ENCODE measurements around the gene DMPK.

The DMPK gene

GRCh38 chr19:45819769-45820168 lies 37.5 kb upstream of the DMPK start:
- no peaks in the 10 kb centered on the region for H3K9me3 Mint-ChIP-seq
- peaks cover 21% of the 10 kb centered on the region for H3K4me1 Mint-ChIP-seq
- peak overlapping the region; percentile 48 to 67 for H3K27ac Mint-ChIP-seq
- peaks cover 9% of the 10 kb centered on the region for H3K27me3 Mint-ChIP-seq
- DNase-seq: no peak
- ATAC-seq: no peak
- no peak overlapping the region for H3K4me3 Mint-ChIP-seq

GRCh38 chr19:45817725-45818301 lies 35.5 kb upstream of the DMPK start:
- no peaks in the 10 kb centered on the region for H3K9me3 Mint-ChIP-seq
- peak in 1 of 2 donors; percentile 31 for DNase-seq
- no peak for ATAC-seq
- peaks cover 27% of the 10 kb centered on the region for H3K27me3 Mint-ChIP-seq
- peaks cover 21% of the 10 kb centered on the region for H3K4me1 Mint-ChIP-seq
- no peak overlapping the region for H3K27ac Mint-ChIP-seq
- no peak overlapping the region for H3K4me3 Mint-ChIP-seq

GRCh38 chr19:45817010-45817724 lies 34.9 kb upstream of the DMPK start:
- H3K27me3 Mint-ChIP-seq: peaks cover 34% of the 10 kb centered on the region
- peak; percentile 95 for ATAC-seq
- peak; percentile 95 for DNase-seq
- no peak overlapping the region for H3K4me3 Mint-ChIP-seq
- H3K4me1 Mint-ChIP-seq: peaks cover 21% of the 10 kb centered on the region
- peak overlapping the region in 1 of 2 donors; percentile 54 for H3K27ac Mint-ChIP-seq
- H3K9me3 Mint-ChIP-seq: no peaks in the 10 kb centered on the region

GRCh38 chr19:45816236-45817009 lies 34.1 kb upstream of the DMPK start:
- peak overlapping the region in 1 of 2 donors; percentile 72 for H3K27ac Mint-ChIP-seq
- H3K27me3 Mint-ChIP-seq: peaks cover 37% of the 10 kb centered on the region
- H3K9me3 Mint-ChIP-seq: no peaks in the 10 kb centered on the region
- peaks cover 21% of the 10 kb centered on the region for H3K4me1 Mint-ChIP-seq
- peak; percentile 7 for ATAC-seq
- DNase-seq: no peak
- peak overlapping the region in 1 of 2 donors; percentile 53 for H3K4me3 Mint-ChIP-seq

GRCh38 chr19:45815481-45816216 lies 33.4 kb upstream of the DMPK start:
- H3K27me3 Mint-ChIP-seq: peaks cover 44% of the 10 kb centered on the region
- H3K4me1 Mint-ChIP-seq: peaks cover 21% of the 10 kb centered on the region
- DNase-seq: no peak

GRCh38 chr19:45814851-45815480 lies 32.7 kb upstream of the DMPK start, which contains the start of gene RSPH6A:
Gene RSPH6A (minus strand): TSS chr19:45815308. CDS start chr19:45815176, 132 bp downstream.
- Mint-ChIP-seq H3K27me3 (peaks cover 45% of the 10 kb centered on the region), H3K27ac (peak within 1 kb of the TSS in 1 of 2 donors; percentile 86), H3K4me3 (peak within 1 kb of the TSS in 1 of 2 donors; percentile 53), H3K4me1 (peaks cover 21% of the 10 kb centered on the region), H3K9me3 (no peaks in the 10 kb centered on the region)
- no peak for DNase-seq
- no peak for ATAC-seq

More at GRCh38 chr19:45815481-45816216, 33.4 kb upstream of the DMPK start:
- Mint-ChIP-seq H3K27ac (peak overlapping the region in 1 of 2 donors; percentile 86), H3K4me3 (peak overlapping the region in 1 of 2 donors; percentile 53), H3K9me3 (no peaks in the 10 kb centered on the region)
- no peak for ATAC-seq

- H3K4me3 Mint-ChIP-seq: no peak overlapping the region
- no peak for DNase-seq
- H3K9me3 Mint-ChIP-seq: no peaks in the 10 kb centered on the region
- no peak overlapping the region for H3K27ac Mint-ChIP-seq
- no peak for ATAC-seq
- H3K4me1 Mint-ChIP-seq: peaks cover 27% of the 10 kb centered on the region
- peaks cover 45% of the 10 kb centered on the region for H3K27me3 Mint-ChIP-seq
Measured at GRCh38 chr19:45814166-45814780, 32.0 kb upstream of the DMPK start.

- no peak for ATAC-seq
- peaks cover 25% of the 10 kb centered on the region for H3K4me1 Mint-ChIP-seq
- no peak for DNase-seq
- H3K27ac Mint-ChIP-seq: peak overlapping the region in 1 of 2 donors; percentile 53
- no peaks in the 10 kb centered on the region for H3K9me3 Mint-ChIP-seq
- H3K4me3 Mint-ChIP-seq: no peak overlapping the region
- peaks cover 45% of the 10 kb centered on the region for H3K27me3 Mint-ChIP-seq
Measured at GRCh38 chr19:45812297-45812696, 30.0 kb upstream of the DMPK start.

- Mint-ChIP-seq H3K4me3 (peak overlapping the region in 1 of 2 donors; percentile 37), H3K4me1 (peaks cover 8% of the 10 kb centered on the region), H3K27ac (peak overlapping the region in 1 of 2 donors; percentile 29), H3K9me3 (no peaks in the 10 kb centered on the region), H3K27me3 (peaks cover 47% of the 10 kb centered on the region)
- no peak for DNase-seq
- peak; percentile 39 for ATAC-seq
Measured at GRCh38 chr19:45809643-45810159, 27.4 kb upstream of the DMPK start.

- ATAC-seq (no peak), DNase-seq (no peak)
- Mint-ChIP-seq H3K27ac (peak overlapping the region in 1 of 2 donors; percentile 24), H3K4me1 (peaks cover 8% of the 10 kb centered on the region), H3K4me3 (no peak overlapping the region), H3K9me3 (no peaks in the 10 kb centered on the region), H3K27me3 (peaks cover 34% of the 10 kb centered on the region)
Measured at GRCh38 chr19:45805719-45806118, 23.4 kb upstream of the DMPK start.

- Mint-ChIP-seq H3K27me3 (peaks cover 40% of the 10 kb centered on the region), H3K27ac (no peak overlapping the region), H3K4me3 (no peak overlapping the region), H3K9me3 (no peaks in the 10 kb centered on the region), H3K4me1 (peaks cover 8% of the 10 kb centered on the region)
- DNase-seq (no peak), ATAC-seq (no peak)
Measured at GRCh38 chr19:45804959-45805230, 22.6 kb upstream of the DMPK start.

- no peak for DNase-seq
- H3K9me3 Mint-ChIP-seq: no peaks in the 10 kb centered on the region
- H3K27ac Mint-ChIP-seq: no peak overlapping the region
- no peak for ATAC-seq
- H3K4me1 Mint-ChIP-seq: peaks cover 2% of the 10 kb centered on the region
- no peak overlapping the region for H3K4me3 Mint-ChIP-seq
- peaks cover 46% of the 10 kb centered on the region for H3K27me3 Mint-ChIP-seq
Measured at GRCh38 chr19:45804140-45804958, 22.1 kb upstream of the DMPK start.

GRCh38 chr19:45801603-45802175 lies 19.4 kb upstream of the DMPK start:
- ATAC-seq: no peak
- peaks cover 9% of the 10 kb centered on the region for H3K4me1 Mint-ChIP-seq
- H3K4me3 Mint-ChIP-seq: no peak overlapping the region

More at GRCh38 chr19:45801603-45802175, 19.4 kb upstream of the DMPK start:
- DNase-seq: no peak
- Mint-ChIP-seq H3K9me3 (no peaks in the 10 kb centered on the region), H3K27me3 (peaks cover 71% of the 10 kb centered on the region), H3K27ac (no peak overlapping the region)
